Neural progenitor cell (in vitro differentiated cells): ENCODE measurements around the gene CACNA1D. TPM values are rescaled to one million over a fixed set of nuclear protein-coding genes. Genes with fewer than 3 reads are reported as not detected.

ENCODE experiments used
- DNase-seq: peaks from one replicate; pipeline ENCODE4 v3.0.0-alpha.2; 2016; ENCODE audit warnings: low spot score
- H2AFZ ChIP-seq: fragments of 200-600 bp; sonication (generic); replicated peaks from 2 replicates; pipeline ENCODE4 v1.6.1; 2016; ENCODE audit warnings: antibody characterized with exemption
- H3F3A ChIP-seq: fragments of 200-600 bp; sonication (generic); 2 replicates; pipeline ENCODE4 v1.6.1; 2016; ENCODE audit warnings: antibody characterized with exemption, low read depth
- H3K27ac ChIP-seq: fragments of 200-600 bp; sonication (generic); 2 replicates; pipeline ENCODE4 v1.5.1; 2016; ENCODE audit warnings: mild to moderate bottlenecking
- H3K27me3 ChIP-seq: fragments of 200-600 bp; sonication (generic); 2 replicates; pipeline ENCODE4 v1.6.1; 2016; ENCODE audit warnings: mild to moderate bottlenecking, moderate library complexity
- H3K36me3 ChIP-seq: fragments of 200-600 bp; sonication (generic); 2 replicates; pipeline ENCODE4 v1.5.1; 2016
- H3K4me1 ChIP-seq: fragments of 200-600 bp; sonication (generic); 2 replicates; pipeline ENCODE4 v1.6.1; 2016; ENCODE audit warnings: mixed run types
- H3K4me2 ChIP-seq: fragments of 200-600 bp; sonication (generic); 2 replicates; pipeline ENCODE4 v1.6.1; 2016
- H3K4me3 ChIP-seq: fragments of 200-600 bp; sonication (generic); 2 replicates; pipeline ENCODE4 v1.5.1; 2016
- H3K79me2 ChIP-seq: fragments of 200-600 bp; sonication (generic); 2 replicates; pipeline ENCODE4 v1.6.1; 2016; ENCODE audit warnings: low read depth
- H3K9ac ChIP-seq: fragments of 200-600 bp; sonication (generic); 2 replicates; pipeline ENCODE4 v1.6.1; 2016
- H3K9me3 ChIP-seq: fragments of 200-600 bp; sonication (generic); 2 replicates; pipeline ENCODE4 v1.5.1; 2016; ENCODE audit warnings: low read depth
- H4K20me1 ChIP-seq: fragments of 200-600 bp; sonication (generic); 2 replicates; pipeline ENCODE4 v1.6.1; 2016; ENCODE audit warnings: low read depth
- H3K27ac Mint-ChIP-seq: 3 replicates; pipeline ENCODE4 v1.8.0; 2021; ENCODE audit warnings: mixed read lengths
- H3K27me3 Mint-ChIP-seq: 2 replicates; pipeline ENCODE4 v1.8.0; 2022; ENCODE audit warnings: low read depth, mild to moderate bottlenecking, inconsistent platforms, moderate library complexity, mixed read lengths; ENCODE audit not compliant: insufficient read depth
- H3K36me3 Mint-ChIP-seq: 3 replicates; pipeline ENCODE4 v1.8.0; 2021; ENCODE audit warnings: mixed read lengths
- H3K4me1 Mint-ChIP-seq: 3 replicates; pipeline ENCODE4 v1.8.0; 2021; ENCODE audit warnings: mixed read lengths
- H3K4me3 Mint-ChIP-seq: 3 replicates; pipeline ENCODE4 v1.8.0; 2021; ENCODE audit warnings: mild to moderate bottlenecking, moderate library complexity, mixed read lengths
- H3K9me3 Mint-ChIP-seq: 3 replicates; pipeline ENCODE4 v1.8.0; 2020; ENCODE audit warnings: mixed read lengths
- EZH2 ChIP-seq: fragments of 200-600 bp; sonication (generic); IDR thresholded peaks from 2 replicates; pipeline ENCODE4 v1.6.1; 2017; ENCODE audit warnings: antibody characterized with exemption, mild to moderate bottlenecking, moderate library complexity
- EZH2phosphoT487 ChIP-seq: fragments of 200-600 bp; sonication (generic); IDR thresholded peaks from 2 replicates; pipeline ENCODE4 v1.6.1; 2017; ENCODE audit warnings: antibody characterized with exemption
- total RNA-seq: library from RNA; depleted of rRNA; stranded (reverse); fragments of >200 nt; gene quantifications from 2 replicates; pipeline ENCODE4 v1.2.3, GENCODE V29; 2015; ENCODE audit warnings: low replicate concordance
- TF ChIP-seq, protein P1 (sequence below): fragments of 200-600 bp; sonication (generic); IDR thresholded peaks from 2 replicates; pipeline ENCODE4 v1.5.1; 2017; ENCODE audit warnings: antibody characterized with exemption, mild to moderate bottlenecking

The CACNA1D gene
- total RNA-seq, 1 donor from 2014 or later: 4.7 TPM

DNA sequence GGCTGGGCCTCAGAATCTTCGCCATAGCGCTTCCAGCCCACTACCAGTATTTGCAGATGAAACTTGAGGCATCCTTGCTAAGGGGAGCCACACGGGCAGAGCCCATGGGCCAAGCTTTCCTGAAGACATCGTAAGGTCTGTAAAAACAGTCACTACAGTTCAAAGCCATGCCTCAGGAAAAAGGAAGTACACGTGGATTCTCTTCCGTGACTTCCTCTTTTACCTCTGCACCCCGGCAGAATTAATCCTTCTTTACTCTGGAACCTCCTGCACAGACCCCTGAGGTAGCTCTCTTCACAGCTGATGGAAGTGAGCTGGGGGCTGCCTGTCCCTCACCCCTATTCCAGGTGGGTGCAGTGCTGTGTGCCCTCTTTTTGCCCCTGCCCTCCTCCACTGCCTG lies 222.6 kb downstream of the CACNA1D start:
- Histone ChIP-seq H3K27ac (no peak overlapping the region), H3K9me3 (no peaks in the 10 kb centered on the region), H3F3A (no peaks in the 10 kb centered on the region), H4K20me1 (no peaks in the 10 kb centered on the region), H3K4me2 (no peak overlapping the region), H3K4me3 (no peak overlapping the region), H3K36me3 (no peaks in the 10 kb centered on the region), H3K4me1 (peaks cover 10% of the 10 kb centered on the region), H3K79me2 (no peaks in the 10 kb centered on the region), H3K27me3 (no peaks in the 10 kb centered on the region), H2AFZ (no peak overlapping the region), H3K9ac (no peak overlapping the region)
- Mint-ChIP-seq H3K9me3 (no peaks in the 10 kb centered on the region), H3K4me3 (no peak overlapping the region), H3K36me3 (no peaks in the 10 kb centered on the region), H3K27me3 (peaks cover 2% of the 10 kb centered on the region), H3K4me1 (peaks cover 35% of the 10 kb centered on the region), H3K27ac (peak overlapping the region; percentile 60)
- TF ChIP-seq EZH2phosphoT487: no peak
- TF ChIP-seq EZH2: no peak
- TF ChIP-seq, protein P1, sequence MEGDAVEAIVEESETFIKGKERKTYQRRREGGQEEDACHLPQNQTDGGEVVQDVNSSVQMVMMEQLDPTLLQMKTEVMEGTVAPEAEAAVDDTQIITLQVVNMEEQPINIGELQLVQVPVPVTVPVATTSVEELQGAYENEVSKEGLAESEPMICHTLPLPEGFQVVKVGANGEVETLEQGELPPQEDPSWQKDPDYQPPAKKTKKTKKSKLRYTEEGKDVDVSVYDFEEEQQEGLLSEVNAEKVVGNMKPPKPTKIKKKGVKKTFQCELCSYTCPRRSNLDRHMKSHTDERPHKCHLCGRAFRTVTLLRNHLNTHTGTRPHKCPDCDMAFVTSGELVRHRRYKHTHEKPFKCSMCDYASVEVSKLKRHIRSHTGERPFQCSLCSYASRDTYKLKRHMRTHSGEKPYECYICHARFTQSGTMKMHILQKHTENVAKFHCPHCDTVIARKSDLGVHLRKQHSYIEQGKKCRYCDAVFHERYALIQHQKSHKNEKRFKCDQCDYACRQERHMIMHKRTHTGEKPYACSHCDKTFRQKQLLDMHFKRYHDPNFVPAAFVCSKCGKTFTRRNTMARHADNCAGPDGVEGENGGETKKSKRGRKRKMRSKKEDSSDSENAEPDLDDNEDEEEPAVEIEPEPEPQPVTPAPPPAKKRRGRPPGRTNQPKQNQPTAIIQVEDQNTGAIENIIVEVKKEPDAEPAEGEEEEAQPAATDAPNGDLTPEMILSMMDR: no peak
- DNase-seq: no peak

DNA sequence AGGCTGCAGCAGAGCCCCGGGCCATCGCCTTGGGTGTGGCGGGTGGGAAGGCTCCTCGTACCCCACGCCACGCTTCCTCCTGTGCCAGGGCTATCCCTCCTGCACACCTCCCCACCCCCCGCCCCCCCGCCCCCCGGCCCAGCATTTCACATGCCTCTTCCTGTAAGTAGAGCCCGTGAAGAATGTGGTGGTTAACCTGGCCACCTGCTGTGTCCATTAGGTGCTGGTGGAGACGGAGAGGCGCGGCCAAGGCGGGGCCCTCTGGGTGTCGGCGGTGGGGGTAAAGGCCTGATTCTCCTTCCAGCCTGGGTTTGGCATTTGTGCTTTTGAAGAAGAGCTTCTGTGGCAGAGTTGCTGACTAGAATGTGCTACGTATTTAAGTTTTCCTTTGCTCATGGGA lies 224.1 kb downstream of the CACNA1D start:
- no peak for DNase-seq
- no peaks in the 10 kb centered on the region for H3K36me3 Mint-ChIP-seq
- peaks cover 35% of the 10 kb centered on the region for H3K4me1 Mint-ChIP-seq
- Histone ChIP-seq H3K27ac (no peak overlapping the region), H3K79me2 (no peaks in the 10 kb centered on the region), H2AFZ (no peak overlapping the region), H4K20me1 (no peaks in the 10 kb centered on the region), H3K4me2 (no peak overlapping the region), H3K27me3 (no peaks in the 10 kb centered on the region), H3K36me3 (no peaks in the 10 kb centered on the region), H3K4me3 (no peak overlapping the region), H3K4me1 (peaks cover 10% of the 10 kb centered on the region), H3K9ac (no peak overlapping the region), H3F3A (no peaks in the 10 kb centered on the region), H3K9me3 (no peaks in the 10 kb centered on the region)
- H3K4me3 Mint-ChIP-seq: no peak overlapping the region
- no peak overlapping the region for H3K27ac Mint-ChIP-seq
- TF ChIP-seq, protein P1: no peak
- TF ChIP-seq EZH2phosphoT487: no peak
- TF ChIP-seq EZH2: no peak
- H3K27me3 Mint-ChIP-seq: peaks cover under 1% of the 10 kb centered on the region
- no peaks in the 10 kb centered on the region for H3K9me3 Mint-ChIP-seq

DNA sequence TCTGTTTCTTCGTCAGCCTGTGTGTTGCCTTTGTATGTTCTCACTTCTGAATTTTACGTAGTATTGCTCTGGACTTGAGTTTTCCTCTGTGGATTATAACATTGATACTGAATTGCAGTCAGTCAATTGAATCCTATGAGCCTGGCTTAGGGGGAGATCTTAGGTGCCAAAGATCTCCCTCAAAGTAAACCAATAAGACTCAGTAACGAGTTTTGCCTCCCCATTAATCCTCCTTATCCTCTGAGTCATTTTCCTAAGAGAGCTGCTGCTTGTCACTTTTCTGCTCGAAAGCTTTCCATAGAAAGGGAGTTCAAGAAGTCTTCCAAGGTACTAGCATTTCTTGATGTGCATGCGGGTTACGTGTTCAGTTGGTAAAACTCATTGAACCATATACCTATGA lies 225.4 kb downstream of the CACNA1D start:
- no peak overlapping the region for H3K9ac ChIP-seq
- Mint-ChIP-seq H3K4me1 (peaks cover 35% of the 10 kb centered on the region), H3K27ac (no peak overlapping the region), H3K4me3 (no peak overlapping the region), H3K27me3 (no peaks in the 10 kb centered on the region), H3K36me3 (no peaks in the 10 kb centered on the region), H3K9me3 (no peaks in the 10 kb centered on the region)
- H3K4me1 ChIP-seq: peaks cover 10% of the 10 kb centered on the region
- no peaks in the 10 kb centered on the region for H3K79me2 ChIP-seq
- no peaks in the 10 kb centered on the region for H3K36me3 ChIP-seq
- TF ChIP-seq, protein P1: no peak
- TF ChIP-seq EZH2phosphoT487 (no peak), EZH2 (no peak)
- no peak for DNase-seq
- no peak overlapping the region for H3K27ac ChIP-seq
- H3K4me3 ChIP-seq: no peak overlapping the region
- no peaks in the 10 kb centered on the region for H3F3A ChIP-seq
- H3K4me2 ChIP-seq: no peak overlapping the region
- H2AFZ ChIP-seq: no peak overlapping the region
- H3K27me3 ChIP-seq: no peaks in the 10 kb centered on the region
- H3K9me3 ChIP-seq: no peaks in the 10 kb centered on the region
- H4K20me1 ChIP-seq: no peaks in the 10 kb centered on the region
